ENCODE measurements around the gene RABGGTA. TPM values are rescaled to one million over a fixed set of nuclear protein-coding genes. Genes with fewer than 3 reads are reported as not detected.

RABGGTA gene
- total RNA-seq, 1 donor: 34.0 TPM

- H3K36me3 ChIP-seq (ENCODE audit: insufficient read depth, low read length): no peaks in the 10 kb centered on the region
- TF ChIP-seq, protein P1, sequence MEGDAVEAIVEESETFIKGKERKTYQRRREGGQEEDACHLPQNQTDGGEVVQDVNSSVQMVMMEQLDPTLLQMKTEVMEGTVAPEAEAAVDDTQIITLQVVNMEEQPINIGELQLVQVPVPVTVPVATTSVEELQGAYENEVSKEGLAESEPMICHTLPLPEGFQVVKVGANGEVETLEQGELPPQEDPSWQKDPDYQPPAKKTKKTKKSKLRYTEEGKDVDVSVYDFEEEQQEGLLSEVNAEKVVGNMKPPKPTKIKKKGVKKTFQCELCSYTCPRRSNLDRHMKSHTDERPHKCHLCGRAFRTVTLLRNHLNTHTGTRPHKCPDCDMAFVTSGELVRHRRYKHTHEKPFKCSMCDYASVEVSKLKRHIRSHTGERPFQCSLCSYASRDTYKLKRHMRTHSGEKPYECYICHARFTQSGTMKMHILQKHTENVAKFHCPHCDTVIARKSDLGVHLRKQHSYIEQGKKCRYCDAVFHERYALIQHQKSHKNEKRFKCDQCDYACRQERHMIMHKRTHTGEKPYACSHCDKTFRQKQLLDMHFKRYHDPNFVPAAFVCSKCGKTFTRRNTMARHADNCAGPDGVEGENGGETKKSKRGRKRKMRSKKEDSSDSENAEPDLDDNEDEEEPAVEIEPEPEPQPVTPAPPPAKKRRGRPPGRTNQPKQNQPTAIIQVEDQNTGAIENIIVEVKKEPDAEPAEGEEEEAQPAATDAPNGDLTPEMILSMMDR (IDR thresholded peaks at IDR 0.05; ENCODE audit: extremely low read depth, low read depth, low read length): no peak
- H3K27ac ChIP-seq (ENCODE audit: low read depth, low read length): no peak overlapping the region
- DNase-seq (ENCODE audit: insufficient read length, low spot score, missing footprints): peak; percentile 47
- H4K20me1 ChIP-seq (ENCODE audit: insufficient read depth, low read length): no peaks in the 10 kb centered on the region
- no peak overlapping the region for H3K4me3 ChIP-seq (ENCODE audit: insufficient read depth, low read length)
- H3K4me2 ChIP-seq (ENCODE audit: insufficient read depth, low read length): no peak overlapping the region
- no peaks in the 10 kb centered on the region for H3K9me3 ChIP-seq (ENCODE audit: low read depth, low read length)
- no peak overlapping the region for H2AFZ ChIP-seq (ENCODE audit: low read length)
- no peaks in the 10 kb centered on the region for H3K27me3 ChIP-seq (ENCODE audit: insufficient read depth, low read length)
- H3K4me1 ChIP-seq (ENCODE audit: insufficient read depth, low read length): peaks cover 13% of the 10 kb centered on the region
- no peaks in the 10 kb centered on the region for H3K79me2 ChIP-seq (ENCODE audit: insufficient read depth, low read length)
Measured at GRCh38 chr14:24282736-24283135, 11.3 kb upstream of the RABGGTA start.

GRCh38 chr14:24281636-24282035 is 10.2 kb upstream of the RABGGTA start:
- H4K20me1 ChIP-seq (ENCODE audit: insufficient read depth, low read length): no peaks in the 10 kb centered on the region
- H3K4me1 ChIP-seq (ENCODE audit: insufficient read depth, low read length): peaks cover 13% of the 10 kb centered on the region
- H2AFZ ChIP-seq (ENCODE audit: low read length): no peak overlapping the region
- H3K9me3 ChIP-seq (ENCODE audit: low read depth, low read length): no peaks in the 10 kb centered on the region
- TF ChIP-seq, protein P1 (IDR thresholded peaks at IDR 0.05; ENCODE audit: extremely low read depth, low read depth, low read length): no peak
- no peaks in the 10 kb centered on the region for H3K79me2 ChIP-seq (ENCODE audit: insufficient read depth, low read length)
- H3K4me3 ChIP-seq (ENCODE audit: insufficient read depth, low read length): no peak overlapping the region
- H3K36me3 ChIP-seq (ENCODE audit: insufficient read depth, low read length): no peaks in the 10 kb centered on the region
- H3K27me3 ChIP-seq (ENCODE audit: insufficient read depth, low read length): no peaks in the 10 kb centered on the region
- no peak overlapping the region for H3K27ac ChIP-seq (ENCODE audit: low read depth, low read length)
- no peak overlapping the region for H3K4me2 ChIP-seq (ENCODE audit: insufficient read depth, low read length)
- DNase-seq (ENCODE audit: insufficient read length, low spot score, missing footprints): no peak

GRCh38 chr14:24280797-24281460 is 9.5 kb upstream of the RABGGTA start:
- Histone ChIP-seq H3K79me2 (ENCODE audit: insufficient read depth, low read length) (no peaks in the 10 kb centered on the region), H3K4me3 (ENCODE audit: insufficient read depth, low read length) (no peak overlapping the region), H3K36me3 (ENCODE audit: insufficient read depth, low read length) (no peaks in the 10 kb centered on the region), H3K9me3 (ENCODE audit: low read depth, low read length) (no peaks in the 10 kb centered on the region), H3K27me3 (ENCODE audit: insufficient read depth, low read length) (no peaks in the 10 kb centered on the region), H3K27ac (ENCODE audit: low read depth, low read length) (no peak overlapping the region), H4K20me1 (ENCODE audit: insufficient read depth, low read length) (no peaks in the 10 kb centered on the region), H3K4me2 (ENCODE audit: insufficient read depth, low read length) (no peak overlapping the region), H2AFZ (ENCODE audit: low read length) (no peak overlapping the region), H3K4me1 (ENCODE audit: insufficient read depth, low read length) (peaks cover 13% of the 10 kb centered on the region)
- TF ChIP-seq, protein P1 (IDR thresholded peaks at IDR 0.05; ENCODE audit: extremely low read depth, low read depth, low read length): no peak
- peak; percentile 89 for DNase-seq (ENCODE audit: insufficient read length, low spot score, missing footprints)

- Histone ChIP-seq H3K79me2 (ENCODE audit: insufficient read depth, low read length) (no peaks in the 10 kb centered on the region), H3K27me3 (ENCODE audit: insufficient read depth, low read length) (no peaks in the 10 kb centered on the region), H3K4me2 (ENCODE audit: insufficient read depth, low read length) (no peak overlapping the region), H3K36me3 (ENCODE audit: insufficient read depth, low read length) (no peaks in the 10 kb centered on the region), H3K4me1 (ENCODE audit: insufficient read depth, low read length) (peaks cover 13% of the 10 kb centered on the region), H3K4me3 (ENCODE audit: insufficient read depth, low read length) (no peak overlapping the region), H2AFZ (ENCODE audit: low read length) (peak overlapping the region; percentile 51), H3K9me3 (ENCODE audit: low read depth, low read length) (no peaks in the 10 kb centered on the region), H3K27ac (ENCODE audit: low read depth, low read length) (no peak overlapping the region), H4K20me1 (ENCODE audit: insufficient read depth, low read length) (no peaks in the 10 kb centered on the region)
- DNase-seq (ENCODE audit: insufficient read length, low spot score, missing footprints): peak; percentile 66
- TF ChIP-seq, protein P1 (IDR thresholded peaks at IDR 0.05; ENCODE audit: extremely low read depth, low read depth, low read length): peak; percentile 48
Measured at GRCh38 chr14:24279301-24280186, 8.1 kb upstream of the RABGGTA start.
